K562 (cell line): ENCODE data around the gene BTBD1. TPM values are rescaled to one million over a fixed set of nuclear protein-coding genes. Genes with fewer than 3 reads are reported as not detected.

Experiments
- ATAC-seq: fragments of 200-7000 bp; cut with Tn5 transposase; 3 replicates; pipeline ENCODE4 v1.9.1; 2020; ENCODE audit warnings: moderate library complexity
- BruUV-seq: library from RNA; stranded (reverse); fragments of 400-500 nt; replicated peaks from 2 replicates; lab custom pipeline; 2021; lab: Mats Ljungman, UMichigan
- CTCF ChIA-PET: fragments of 300-600 bp; formaldehyde crosslinking; extraction: SDS; loops from one replicate; lab custom pipeline; 2021; ENCODE audit warnings: low intra/inter-chr PET ratio; lab: Yijun Ruan, JAX
- POLR2A ChIA-PET: fragments of 300-600, 350-650 bp; sonication (Branson Sonifier 250); formaldehyde crosslinking; extraction: SDS; loops from one replicate; lab custom pipeline; 2021; ENCODE audit warnings: antibody characterized with exemption, inconsistent platforms; lab: Yijun Ruan, JAX
- DNase-seq, 4 experiments: peaks; one replicate each; pipeline versions ENCODE4 v3.0.0 to v3.0.0-alpha.2; 2011 to 2018; ENCODE audit warnings: low spot score in 3 of 4, mixed read lengths in 3 of 4; ENCODE audit errors: extremely low read depth in 1 of 4
- FAIRE-seq: peaks from 2 replicates; lab custom pipeline; 2011; peaks lifted over from hg19 to GRCh38; lab: Jason Lieb, UNC
- H2AFZ ChIP-seq: 2 replicates; pipeline ENCODE4 v1.6.0; 2011; ENCODE audit warnings: low read depth, low read length, control low read depth, inconsistent platforms
- H3K27ac ChIP-seq: fragments of 200-600 bp; 3 replicates; pipeline ENCODE4 v1.8.0; 2011; ENCODE audit warnings: low read depth, mild to moderate bottlenecking, control low read depth, inconsistent platforms, low read length, moderate library complexity, mixed read lengths; ENCODE audit errors: extremely low read depth
- H3K27me3 ChIP-seq, 2 experiments: fragments of 300-600 bp in 1 of 2; 2 replicates in 1 of 2; 3 replicates in 1 of 2; pipeline versions ENCODE4 v1.6.0 to v1.8.0; 2011; ENCODE audit warnings: inconsistent platforms in 2 of 2, low read length in 2 of 2, mild to moderate bottlenecking in 1 of 2, mixed read lengths in 1 of 2, moderate library complexity in 1 of 2; ENCODE audit not compliant: control insufficient read depth in 2 of 2, insufficient read depth in 2 of 2
- H3K36me3 ChIP-seq: fragments of 300-600 bp; 3 replicates; pipeline ENCODE4 v1.8.0; 2011; ENCODE audit warnings: mild to moderate bottlenecking, low read length, inconsistent platforms; ENCODE audit not compliant: control insufficient read depth, insufficient read depth
- H3K4me1 ChIP-seq, 2 experiments: fragments of 200-600 bp in 1 of 2; replicated peaks in 1 of 2; 2 replicates in 1 of 2; 3 replicates in 1 of 2; pipeline versions ENCODE4 v1.5.1 to v1.8.0; 2011; ENCODE audit warnings: inconsistent platforms in 2 of 2, low read length in 2 of 2, mild to moderate bottlenecking in 1 of 2, mixed read lengths in 1 of 2, moderate library complexity in 1 of 2; ENCODE audit not compliant: control insufficient read depth in 2 of 2, insufficient read depth in 2 of 2
- H3K4me2 ChIP-seq: 2 replicates; pipeline ENCODE4 v1.6.1; 2011; ENCODE audit warnings: low read length, control low read depth, inconsistent platforms, mixed read lengths; ENCODE audit not compliant: insufficient read depth
- H3K4me3 ChIP-seq: fragments of 200-600 bp; sonication (generic), shearing (Covaris generic); 2 replicates; pipeline ENCODE4 v1.5.1; 2016; ENCODE audit warnings: control low read depth, inconsistent platforms
- H3K79me2 ChIP-seq: fragments of 200-600 bp; 3 replicates; pipeline ENCODE4 v1.8.0; 2011; ENCODE audit warnings: low read length, inconsistent platforms; ENCODE audit not compliant: control insufficient read depth, insufficient read depth
- H3K9ac ChIP-seq, 2 experiments: 2 replicates each; pipeline versions ENCODE4 v1.6.0 to v1.6.1; 2011; ENCODE audit warnings: low read depth in 2 of 2, low read length in 2 of 2, control low read depth in 1 of 2, inconsistent platforms in 1 of 2, mild to moderate bottlenecking in 1 of 2, mixed read lengths in 1 of 2; ENCODE audit not compliant: insufficient read depth in 1 of 2
- H3K9me1 ChIP-seq: one replicate; pipeline ENCODE4 v1.6.0; 2011; ENCODE audit warnings: inconsistent platforms, mild to moderate bottlenecking, low read length, moderate library complexity; ENCODE audit not compliant: control insufficient read depth, insufficient read depth
- H3K9me3 ChIP-seq: replicated peaks from 2 replicates; pipeline ENCODE4 v1.5.1; 2011; ENCODE audit warnings: low read depth, low read length, inconsistent platforms; ENCODE audit not compliant: control insufficient read depth, insufficient read depth
- H4K20me1 ChIP-seq: replicated peaks from 2 replicates; pipeline ENCODE4 v1.6.1; 2011; ENCODE audit warnings: low read length, inconsistent platforms, mixed read lengths; ENCODE audit not compliant: control insufficient read depth, insufficient read depth
- ARID1B ChIP-seq: fragments of 450-650 bp; IDR thresholded peaks from 2 replicates; pipeline ENCODE4 v1.6.1; 2016; ENCODE audit warnings: antibody characterized with exemption, mild to moderate bottlenecking, inconsistent platforms
- ZBTB34 ChIP-seq: fragments of 250-450 bp; sonication (Bioruptor Pico); IDR thresholded peaks from 2 replicates; pipeline ENCODE4 v1.8.0; 2021; ENCODE audit warnings: mild to moderate bottlenecking, moderate library complexity
- ZNF766 ChIP-seq: fragments of 200-800 bp; sonication (Bioruptor generic); conservative IDR thresholded peaks from 2 replicates; pipeline ENCODE4 v1.6.1; 2016; ENCODE audit warnings: missing genetic modification characterization, missing compliant biosample characterization
- WGBS: fragments of 100-300 bp; shearing (Covaris generic); methylation state at CpG from one replicate; pipeline ENCODE4 v1.1.6; 2016; ENCODE audit warnings: low coverage, mixed read lengths; ENCODE audit not compliant: insufficient coverage; ENCODE audit errors: missing lambda C conversion rate; 5-methylcytosine and 5-hydroxymethylcytosine counted together
- in situ Hi-C: fragments of 300-500 bp; cut with MboI; formaldehyde crosslinking; loops from 4 replicates; pipeline ENCODE4 v1.15.0; 2018; ENCODE audit warnings: inconsistent platforms, mixed read lengths
- intact Hi-C: fragments of 100-400 bp; cut with micrococcal nuclease; formaldehyde crosslinking; loops from 2 replicates; pipeline ENCODE4 v1.14.2; 2022
- polyA plus RNA-seq, 8 experiments: library from polyadenylated mRNA; depleted of rRNA in 4 of 8; stranded (reverse) in 5 of 8; unstranded in 3 of 8; fragments of >200 nt; fragmentation: Nextera tagmentation in 2 of 8; fragmentation: Illumina TruSeq in 1 of 8; extraction: Ambion mirVana in 2 of 8; extraction: Trizol in 1 of 8; gene quantifications; 2 replicates each; pipeline versions ENCODE4 v1.2.1 to v1.2.3, GENCODE V29; 2011 to 2014; ENCODE audit warnings: inconsistent platforms in 1 of 8, missing spikeins in 1 of 8
- total RNA-seq, 7 experiments: library from RNA; depleted of rRNA in 6 of 7; stranded (reverse); fragments of >200 nt in 6 of 7; fragmentation: Illumina TruSeq in 2 of 7; extraction: Trizol in 2 of 7; gene quantifications; 2 replicates each; pipeline versions ENCODE4 v1.2.1 to v1.2.3, GENCODE V29; 2011 to 2021; ENCODE audit warnings: low replicate concordance in 1 of 7
- TF ChIP-seq, protein P1 (sequence below), 2 experiments: IDR thresholded peaks in 1 of 2; conservative IDR thresholded peaks in 1 of 2; 2 replicates each; pipeline ENCODE4 v1.6.1; 2016; ENCODE audit warnings: low read depth in 2 of 2, mild to moderate bottlenecking in 1 of 2, missing compliant biosample characterization in 1 of 2, missing genetic modification characterization in 1 of 2, moderate library complexity in 1 of 2

BTBD1 gene
- total and polyA plus RNA-seq, 9 of the 15 experiments (the other 6 are each of a cell fraction or from before 2014, with no cell fraction given) = 19.4 to 106 (median 90.4) TPM

GRCh38 chr15:82970078-82970686 is 96.9 kb downstream of the BTBD1 start:
- WGBS = 0% methylated on average over 3 of the region's 3 CpGs
- Histone ChIP-seq H3K27me3 (peaks cover 4 to 12% of the 10 kb centered on the region in 2 experiments; a peak in 4 of 5 replicates), H3K9me3 (no peaks in the 10 kb centered on the region), H3K4me2 (no peak overlapping the region), H3K36me3 (no peaks in the 10 kb centered on the region), H3K4me1 (no peaks in the 10 kb centered on the region), H3K9me1 (no peaks in the 10 kb centered on the region), H3K27ac (no peak overlapping the region), H2AFZ (no peak overlapping the region), H4K20me1 (no peaks in the 10 kb centered on the region), H3K79me2 (no peaks in the 10 kb centered on the region), H3K9ac (no peak overlapping the region), H3K4me3 (no peak overlapping the region)
- ChIA-PET POLR2A (interaction anchor here (1.2 to 1.6 kb wide), 2 partner anchors 9 to 13 kb away, joined by 5 read pairs; no protein-coding TSS in a partner anchor), CTCF (no interaction called here)
- ATAC-seq (no peak), FAIRE-seq (no peak), DNase-seq (no peak)
- TF ChIP-seq, protein P1, sequence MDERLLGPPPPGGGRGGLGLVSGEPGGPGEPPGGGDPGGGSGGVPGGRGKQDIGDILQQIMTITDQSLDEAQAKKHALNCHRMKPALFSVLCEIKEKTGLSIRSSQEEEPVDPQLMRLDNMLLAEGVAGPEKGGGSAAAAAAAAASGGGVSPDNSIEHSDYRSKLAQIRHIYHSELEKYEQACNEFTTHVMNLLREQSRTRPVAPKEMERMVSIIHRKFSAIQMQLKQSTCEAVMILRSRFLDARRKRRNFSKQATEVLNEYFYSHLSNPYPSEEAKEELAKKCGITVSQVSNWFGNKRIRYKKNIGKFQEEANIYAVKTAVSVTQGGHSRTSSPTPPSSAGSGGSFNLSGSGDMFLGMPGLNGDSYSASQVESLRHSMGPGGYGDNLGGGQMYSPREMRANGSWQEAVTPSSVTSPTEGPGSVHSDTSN (CRISPR knock-in tag; IDR thresholded peaks at IDR 0.05; ENCODE audit: low read depth) = no peak
- TF ChIP-seq, protein P1 (tag; conservative IDR thresholded peaks at IDR 0.05; ENCODE audit: low read depth) = 0 out of 2 replicates have a peak, but pooled peaks have one; percentile 12
- TF ChIP-seq ZBTB34 (CRISPR knock-in tag) (no peak), ZNF766 (CRISPR knock-in tag) (peak; percentile 98), ARID1B (no peak)
- BruUV-seq = no TSS peak
- intact Hi-C loops (no loop called here), in situ Hi-C loops (no loop called here)
